GM12873 (cell line): Measurements from ENCODE around the gene OGFR.

Source experiments
- CTCF ChIP-seq: IDR thresholded peaks from 2 replicates; pipeline ENCODE4 v1.5.1; 2012; ENCODE audit warnings: low read depth, mild to moderate bottlenecking, moderate library complexity, low read length, control low read depth; ENCODE audit not compliant: insufficient read depth; ENCODE audit errors: missing control alignments

OGFR gene

GRCh38 chr20:62819494-62820174 is 15.0 kb downstream of the OGFR start:
- no peak for TF ChIP-seq CTCF

GRCh38 chr20:62820208-62820961 is 15.8 kb downstream of the OGFR start:
- TF ChIP-seq CTCF = no peak

GRCh38 chr20:62820962-62821725 is 16.5 kb downstream of the OGFR start:
- TF ChIP-seq CTCF = no peak

- TF ChIP-seq CTCF = no peak
These were observed 17.1 kb downstream of the OGFR start for GRCh38 chr20:62821726-62822210.

- no peak for TF ChIP-seq CTCF
These were observed 17.7 kb downstream of the OGFR start for GRCh38 chr20:62822239-62822787.

GRCh38 chr20:62822788-62823651 is 18.4 kb downstream of the OGFR start:
- TF ChIP-seq CTCF = peak; percentile 74
